ENCODE measurements around the gene POLR1A.

GRCh38 chr2:86054535-86055082 is 51.1 kb downstream of the POLR1A start:
- TF ChIP-seq CTCF (IDR thresholded peaks at IDR 0.05): no peak
- TF ChIP-seq POLR2A (IDR thresholded peaks at IDR 0.05): no peak
